M059J (cell line): Measurements from ENCODE around the gene KNSTRN. TPM values are rescaled to one million over a fixed set of nuclear protein-coding genes. Genes with fewer than 3 reads are reported as not detected.

Experiments used
- DNase-seq: peaks from one replicate; pipeline ENCODE4 v3.0.0-alpha.2; 2012; ENCODE audit warnings: low read depth
- total RNA-seq: library from RNA; depleted of rRNA; stranded (reverse); fragments of >200 nt; shearing (Covaris generic); gene quantifications from 2 replicates; pipeline ENCODE4 v1.2.3, GENCODE V29; 2014

Gene KNSTRN
- total RNA-seq, 1 experiment from 2014 or later: 91.7 TPM

DNA sequence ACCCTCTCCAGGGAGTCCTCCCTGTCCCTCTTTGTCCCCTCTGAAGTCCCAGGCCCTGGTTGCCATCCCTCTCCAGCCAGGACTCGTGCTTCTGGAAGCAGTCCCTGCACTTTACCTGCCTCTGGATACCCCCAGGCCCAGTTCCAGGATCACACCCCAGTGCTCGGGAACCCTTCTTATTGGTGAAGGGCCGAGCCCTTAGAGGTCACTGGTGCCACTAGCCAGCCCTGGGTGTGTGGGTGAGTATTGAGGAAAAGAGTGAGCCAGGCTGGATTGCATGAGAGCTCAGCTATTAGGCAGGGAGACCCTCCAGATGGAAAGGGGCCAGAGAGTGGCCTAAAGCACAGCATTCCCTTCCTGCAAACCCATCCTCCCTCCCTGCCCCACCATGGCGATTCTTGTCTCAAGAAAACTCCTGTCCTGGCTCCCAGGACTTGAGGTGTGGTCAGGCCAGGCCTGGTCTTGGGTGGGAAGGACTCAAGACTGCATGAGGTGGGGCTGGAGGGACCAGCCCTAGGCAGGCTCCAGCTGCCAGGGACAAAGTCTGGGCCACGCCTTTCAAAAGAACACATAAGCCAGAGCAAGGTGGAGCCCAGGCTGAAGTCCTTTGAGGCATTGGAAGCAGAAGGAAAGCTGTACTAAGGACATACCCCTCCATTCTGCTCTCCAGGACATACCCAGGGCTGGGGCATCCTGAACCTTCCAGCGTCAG, 36.5 kb upstream of the KNSTRN start:
- DNase-seq: no peak

DNA sequence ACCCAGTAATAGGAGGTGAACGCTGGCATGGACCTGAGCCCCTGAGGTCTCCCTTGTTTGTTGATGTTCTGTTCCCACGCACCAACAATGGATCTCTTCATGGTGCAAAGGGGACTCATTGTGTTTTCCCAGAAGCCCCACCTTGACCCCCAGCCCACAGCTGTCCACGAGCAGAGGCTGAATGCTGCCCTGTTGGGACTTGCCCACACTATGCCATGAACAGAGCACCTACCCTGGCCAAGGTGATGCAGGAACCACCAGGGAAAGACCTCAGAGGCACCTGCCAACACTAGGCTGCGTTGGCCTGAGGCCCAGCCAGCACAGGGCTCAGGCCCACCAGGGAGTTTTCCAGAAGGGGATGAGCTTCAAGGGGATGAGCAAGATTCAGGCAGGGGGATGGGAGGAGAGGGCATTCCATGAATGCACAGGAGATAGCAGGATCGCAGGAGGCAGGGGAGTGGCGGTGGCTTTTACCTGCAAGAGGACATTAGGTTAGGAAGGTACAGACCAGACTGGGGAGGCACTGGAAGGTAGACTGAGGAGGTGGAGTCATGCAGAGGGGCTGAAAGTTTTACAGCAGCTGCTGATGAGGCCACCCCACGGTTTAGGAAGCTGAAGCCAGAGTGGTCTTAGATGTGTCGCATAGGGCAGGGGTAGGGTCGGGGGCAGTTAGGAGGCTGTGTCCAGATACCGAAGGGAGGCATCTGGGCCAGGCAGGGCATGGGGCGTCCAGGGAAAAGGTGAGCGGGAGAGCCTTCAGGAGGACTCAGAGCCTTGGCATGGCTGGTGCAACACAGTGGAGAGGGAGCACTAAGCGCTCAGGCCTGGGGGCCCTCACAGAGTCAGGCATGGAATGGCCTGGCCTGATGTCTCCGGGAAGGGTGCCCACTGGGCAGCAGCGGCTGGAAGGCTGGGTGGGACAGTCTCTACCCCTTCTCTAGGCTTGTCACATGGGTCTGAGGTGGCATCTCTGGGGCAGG, 35.7 kb upstream of the KNSTRN start:
- no peak for DNase-seq

DNA sequence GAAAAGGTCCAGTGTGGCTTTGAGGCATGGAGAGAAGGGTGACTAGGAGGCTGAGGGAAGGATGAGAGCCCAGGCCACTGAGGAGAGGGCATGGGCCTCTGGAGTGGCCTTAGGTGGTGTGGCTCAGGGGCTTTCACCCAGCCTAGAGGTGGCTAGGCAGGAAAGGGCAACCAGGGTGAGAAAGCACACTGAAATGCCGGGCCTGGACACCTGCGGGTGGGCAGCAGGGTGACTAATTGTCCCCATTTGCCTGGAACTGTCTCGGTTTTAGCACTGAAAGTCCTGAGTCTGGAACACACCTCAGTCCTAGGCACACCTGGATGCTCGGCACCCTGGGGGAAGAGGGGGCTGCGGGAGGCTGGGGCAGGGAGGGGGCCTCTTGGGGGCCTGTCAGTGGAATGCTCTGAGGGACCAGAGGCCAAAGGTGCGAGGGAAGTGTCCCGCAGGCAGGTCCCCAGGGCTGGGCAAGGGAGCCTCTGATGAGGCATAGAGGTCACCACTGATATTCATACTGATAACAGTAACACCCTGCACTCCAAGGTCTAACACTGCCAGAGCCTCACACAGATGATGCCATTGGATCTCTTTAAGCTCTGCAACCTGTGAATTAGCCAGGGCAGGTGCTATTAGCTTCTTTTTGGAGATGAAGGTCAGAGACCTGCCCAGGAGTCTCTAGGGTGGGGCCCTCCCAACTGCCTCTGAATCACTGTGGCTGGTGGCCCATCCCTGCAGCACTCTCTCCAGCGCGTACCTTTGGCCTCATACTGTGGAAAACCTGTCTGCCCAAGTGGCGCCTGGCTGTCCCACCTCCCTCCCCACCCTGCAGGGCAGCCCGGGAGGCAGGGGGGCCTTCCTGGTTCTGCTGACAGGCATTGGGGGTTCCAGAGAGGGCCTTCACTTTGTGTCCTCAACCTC, 34.7 kb upstream of the KNSTRN start:
- no peak for DNase-seq

DNA sequence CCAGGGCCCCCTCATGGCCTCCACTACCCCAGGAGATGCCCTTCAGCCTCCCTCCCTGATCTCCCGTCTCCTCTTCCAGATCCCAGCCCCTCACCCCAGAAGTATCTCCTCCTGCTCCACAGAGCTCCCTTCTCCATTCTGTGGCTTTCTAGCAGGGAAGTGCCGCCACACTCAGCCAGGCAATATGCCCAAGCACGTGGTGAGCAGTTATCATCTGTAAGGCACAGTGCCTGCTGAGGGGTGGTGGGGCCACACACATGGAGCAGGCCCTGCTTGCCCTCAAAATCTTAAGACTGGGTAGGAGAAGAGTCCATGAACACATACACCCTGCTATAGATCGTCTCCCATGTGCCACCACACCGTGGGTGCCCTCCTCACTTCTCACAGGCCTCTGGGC, 34.0 kb upstream of the KNSTRN start:
- DNase-seq: no peak

DNA sequence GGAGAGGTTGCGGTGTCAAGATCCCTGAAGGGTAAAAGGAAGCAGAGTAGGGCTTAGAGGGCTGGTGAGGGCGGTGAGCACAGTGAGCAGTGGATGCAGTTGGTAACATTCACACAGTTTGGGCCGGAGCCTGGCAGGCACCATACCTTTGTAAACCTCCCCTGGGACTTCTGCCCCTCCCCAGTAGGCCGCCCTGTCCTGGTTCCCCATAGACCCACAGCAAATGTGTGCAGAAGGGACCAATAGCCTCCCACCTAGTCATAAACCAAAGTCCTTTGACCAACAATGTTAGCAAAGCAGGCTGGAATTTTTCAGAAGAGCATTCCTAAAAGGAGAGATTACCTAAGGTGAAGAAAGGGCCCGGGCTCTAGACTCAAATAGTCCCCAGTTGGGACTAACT, 33.4 kb upstream of the KNSTRN start:
- no peak for DNase-seq

DNA sequence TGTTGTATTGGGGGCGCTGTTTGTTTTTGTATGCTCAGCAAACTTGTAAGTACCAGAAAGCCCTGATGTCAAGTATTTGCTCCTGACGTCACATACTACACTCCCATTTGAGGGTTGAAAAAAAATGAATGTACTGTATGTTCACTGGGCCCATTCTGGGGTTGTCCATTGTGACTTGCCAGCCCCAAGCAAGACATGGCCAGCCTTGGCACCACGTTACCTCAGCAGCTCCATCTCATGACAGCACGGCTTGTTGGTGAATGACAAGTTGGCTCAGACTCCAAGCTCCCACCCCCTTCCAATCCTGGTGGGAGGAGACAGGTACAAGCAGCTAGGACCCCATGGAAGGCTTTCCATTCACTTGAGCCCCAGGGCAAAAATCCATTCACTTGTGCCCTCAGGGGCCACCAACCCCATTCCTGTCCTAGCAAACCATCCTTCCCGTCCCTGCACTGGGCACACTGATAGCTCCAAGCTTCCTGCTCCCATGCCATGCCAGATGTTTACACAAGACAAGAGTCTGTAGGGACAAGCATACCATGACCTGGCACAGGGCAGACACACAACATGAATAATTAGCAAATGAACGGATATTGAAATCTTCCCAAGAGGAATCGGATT, 30.1 kb upstream of the KNSTRN start:
- no peak for DNase-seq

DNA sequence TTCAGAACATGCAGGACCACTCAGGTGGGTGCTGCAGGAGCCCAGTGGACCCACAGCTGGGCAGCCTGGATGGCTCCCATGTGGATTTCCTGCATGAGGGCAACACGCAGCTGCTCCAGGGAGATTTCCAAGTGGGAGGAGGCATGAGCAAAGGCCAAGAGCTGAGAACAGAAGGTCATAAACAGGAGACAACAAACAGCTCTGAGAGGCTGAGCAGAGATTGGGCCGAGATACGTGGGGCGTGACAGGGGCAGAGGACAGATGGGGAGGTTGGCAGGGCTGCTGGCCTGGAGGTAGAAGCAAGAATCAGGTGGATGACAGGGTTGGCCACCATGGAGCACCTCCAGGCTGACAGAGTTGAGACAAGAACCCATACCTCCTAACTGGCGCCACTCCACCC, 28.8 kb upstream of the KNSTRN start:
- no peak for DNase-seq

DNA sequence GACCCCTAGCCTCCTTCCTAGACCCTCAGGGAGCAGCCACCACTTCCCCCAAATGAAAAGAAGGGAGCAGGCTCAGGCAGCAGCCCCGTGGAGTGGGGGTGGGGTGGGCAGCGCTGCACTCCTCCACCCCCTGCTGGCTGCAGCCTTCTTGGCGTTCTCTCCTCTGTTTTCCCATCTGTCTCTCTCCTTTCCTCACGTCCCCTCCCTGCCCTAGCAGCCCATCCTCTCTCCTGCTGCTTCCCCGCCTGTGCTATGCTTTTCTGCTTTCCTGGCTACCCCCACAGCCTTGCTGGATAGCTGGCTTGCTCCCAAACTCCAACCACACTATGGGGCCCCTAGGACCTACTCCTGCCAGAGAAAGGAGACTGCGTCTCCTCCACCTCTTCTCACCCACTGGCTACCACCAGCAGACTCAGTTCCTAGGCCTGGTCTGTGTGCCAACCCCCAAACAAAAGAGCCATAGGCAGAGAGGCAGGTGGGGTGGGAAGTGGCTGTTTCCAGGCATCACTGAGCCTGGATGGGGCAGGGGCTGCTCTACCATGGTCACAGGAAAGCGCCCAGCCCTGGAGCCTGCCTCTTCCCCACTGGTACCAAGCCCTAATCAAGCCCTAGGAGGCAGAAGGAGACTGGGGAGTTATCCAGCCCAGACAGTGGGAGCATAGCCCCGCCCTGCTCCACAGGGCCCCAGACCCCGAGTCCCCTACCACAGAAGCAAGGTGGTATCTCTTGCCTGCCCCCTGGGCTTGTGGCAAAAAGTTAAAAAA, 27.9 kb upstream of the KNSTRN start:
- DNase-seq: peak; percentile 20

DNA sequence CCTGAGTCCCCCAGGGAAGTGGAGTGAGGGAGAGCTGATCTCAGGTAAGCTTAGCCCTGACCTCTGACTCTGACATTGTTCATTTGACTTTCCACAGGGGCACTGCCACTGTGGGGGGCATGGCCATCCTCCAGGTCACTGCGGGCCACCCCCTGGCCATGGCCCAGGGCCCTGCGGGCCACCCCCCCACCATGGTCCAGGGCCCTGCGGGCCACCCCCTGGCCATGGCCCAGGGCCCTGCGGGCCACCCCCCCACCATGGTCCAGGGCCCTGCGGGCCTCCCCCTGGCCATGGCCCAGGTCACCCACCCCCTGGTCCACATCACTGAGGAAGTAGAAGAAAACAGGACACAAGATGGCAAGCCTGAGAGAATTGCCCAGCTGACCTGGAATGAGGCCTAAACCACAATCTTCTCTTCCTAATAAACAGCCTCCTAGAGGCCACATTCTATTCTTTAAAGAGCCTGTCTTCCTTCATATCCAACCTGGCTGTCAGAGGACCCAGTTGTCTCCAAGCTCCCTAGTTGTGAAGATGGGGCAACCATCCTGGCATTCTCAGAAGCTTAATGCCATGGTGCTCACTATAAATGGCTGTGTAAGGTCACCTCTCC, 26.4 kb upstream of the KNSTRN start:
- peak; percentile 55 for DNase-seq

DNA sequence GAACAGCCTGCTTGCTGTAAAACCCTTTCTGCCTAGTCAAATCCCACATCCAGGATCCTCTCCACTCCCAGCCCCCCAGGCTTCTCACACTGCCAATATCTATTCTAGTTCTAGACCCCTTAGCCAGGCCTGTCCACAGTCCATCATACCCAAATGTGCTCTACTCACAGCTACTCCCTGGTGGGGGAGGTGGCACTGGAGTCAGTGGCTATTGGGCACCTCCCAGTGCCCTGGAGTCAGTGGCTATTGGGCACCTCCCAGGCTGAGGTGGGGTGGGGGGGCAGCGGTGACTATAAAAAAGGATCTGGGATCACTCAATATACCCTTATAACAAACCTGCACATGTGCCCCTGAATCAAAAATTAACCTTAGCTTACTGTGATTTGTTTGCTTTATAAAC, 25.3 kb upstream of the KNSTRN start:
- DNase-seq: no peak

DNA sequence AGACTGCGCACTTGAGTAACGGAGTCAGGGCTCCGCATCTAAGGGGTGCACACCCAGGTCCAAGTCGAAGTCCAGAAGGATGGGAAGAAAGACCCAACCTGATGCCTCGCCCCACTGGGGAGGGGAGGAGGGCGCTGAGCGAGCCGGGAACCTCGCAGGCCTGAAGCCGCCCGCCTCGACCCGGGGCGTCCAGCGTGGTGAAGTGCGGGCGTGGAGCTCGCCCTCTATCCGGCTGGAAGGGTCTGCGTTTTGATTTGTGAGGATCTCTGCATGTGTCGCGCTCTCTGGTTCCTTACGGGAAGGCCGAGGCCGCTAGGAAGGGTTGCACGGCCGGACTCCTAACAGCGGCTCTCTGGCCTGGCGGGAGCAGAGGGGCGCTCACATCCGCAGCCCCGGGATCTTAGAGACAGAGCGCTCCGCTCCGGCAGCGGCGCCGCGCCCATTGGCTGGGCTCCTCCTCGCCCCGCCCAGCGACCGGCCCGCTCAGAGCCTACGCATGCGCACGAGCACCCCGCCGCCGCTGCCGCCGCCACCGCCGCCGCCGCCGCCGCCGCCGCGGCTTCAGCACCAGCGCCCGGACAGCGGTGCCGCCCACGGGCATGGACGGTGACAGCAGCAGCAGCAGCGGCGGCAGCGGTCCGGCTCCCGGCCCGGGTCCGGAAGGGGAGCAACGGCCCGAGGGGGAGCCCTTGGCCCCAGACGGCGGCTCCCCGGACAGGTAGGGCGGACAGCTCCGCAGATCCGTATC, 24.6 kb upstream of the KNSTRN start, which contains the start of gene DISP2:
TSS of gene DISP2 (plus strand) at position 497 of the 748 bp plus-strand sequence. CDS start at position 600, 103 bp downstream.
- DNase-seq: peak; percentile 69

DNA sequence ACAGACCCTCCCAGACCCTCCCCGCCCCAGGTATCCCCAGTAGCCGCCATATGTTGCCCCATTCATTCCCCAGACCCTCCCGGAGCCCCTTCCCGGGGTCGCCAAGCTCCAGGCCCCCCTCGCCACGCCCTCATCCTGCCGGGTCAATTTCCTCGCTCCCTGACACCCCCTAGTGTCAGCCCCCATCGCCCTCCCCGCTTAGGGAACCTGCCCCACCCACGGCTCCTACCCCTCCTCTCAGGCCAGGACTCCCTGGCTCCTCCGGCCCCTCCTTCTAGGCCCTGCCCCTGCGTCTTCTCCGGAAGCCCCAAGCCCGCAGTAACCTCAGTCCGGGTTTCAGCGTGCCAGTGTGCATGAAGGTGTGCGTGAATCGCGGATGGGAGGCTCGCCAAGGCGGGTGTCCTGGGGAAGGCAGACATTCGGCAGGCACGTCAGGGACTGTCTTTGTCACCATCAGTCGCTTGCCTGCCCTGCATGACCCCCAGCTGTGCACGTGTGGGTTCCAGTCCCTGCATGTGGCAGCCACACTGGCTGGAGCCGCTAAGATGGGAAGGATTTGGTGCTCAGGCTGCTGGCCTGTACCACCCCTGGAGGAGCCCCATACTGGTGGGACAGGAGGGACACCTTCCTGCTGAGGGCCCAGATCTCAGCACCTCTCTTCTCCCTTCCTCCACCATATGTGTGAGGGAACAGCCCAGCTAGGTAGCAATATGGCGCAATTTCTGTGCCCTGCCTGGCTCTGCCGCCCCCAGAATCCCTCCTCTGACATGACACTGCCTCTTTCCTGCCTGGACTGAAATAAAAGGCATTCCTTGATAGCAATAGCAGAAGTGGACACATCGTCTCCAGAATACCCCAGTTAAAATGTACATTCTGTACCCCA, 23.8 kb upstream of the KNSTRN start:
- no peak for DNase-seq

DNA sequence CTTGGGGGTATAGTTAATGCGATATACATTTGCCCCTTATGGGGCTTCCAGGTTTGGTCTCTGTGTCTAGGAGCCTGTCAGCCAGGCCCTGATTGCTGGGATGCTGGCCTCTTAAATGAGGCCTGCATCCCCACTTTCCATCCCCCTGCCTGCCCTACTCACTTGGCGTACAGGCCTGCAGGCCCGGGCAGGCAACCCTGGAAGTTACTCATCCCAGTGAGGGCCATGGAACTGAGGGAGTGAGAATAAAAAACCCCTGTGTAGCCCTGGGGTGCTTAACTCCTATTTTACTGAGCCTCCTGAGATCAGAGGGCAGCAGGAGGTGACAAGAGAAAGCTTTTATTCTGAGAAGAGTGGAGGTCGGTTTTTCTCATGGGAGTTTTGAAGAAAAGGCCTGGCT, 22.5 kb upstream of the KNSTRN start:
- DNase-seq: no peak

DNA sequence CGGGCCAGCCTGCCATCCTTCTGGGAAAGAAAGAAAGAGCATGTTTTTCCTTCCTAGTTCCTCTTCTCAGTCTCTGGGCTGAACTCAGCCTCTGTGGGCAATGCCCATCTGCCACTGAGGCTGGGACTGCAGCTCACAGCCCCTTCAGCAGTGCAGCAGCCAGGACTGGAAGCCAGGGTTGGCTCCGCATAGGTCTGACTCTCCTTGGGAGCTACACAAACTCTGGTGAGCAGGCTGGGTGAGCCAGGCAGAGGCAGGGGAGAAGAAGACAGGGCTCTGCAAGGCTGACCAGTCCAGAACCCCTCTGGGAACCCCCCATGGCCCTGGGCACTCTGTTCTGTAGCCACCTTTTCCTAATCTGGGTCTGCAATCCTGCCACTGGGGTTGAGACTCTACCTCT, 20.9 kb upstream of the KNSTRN start:
- DNase-seq: no peak

DNA sequence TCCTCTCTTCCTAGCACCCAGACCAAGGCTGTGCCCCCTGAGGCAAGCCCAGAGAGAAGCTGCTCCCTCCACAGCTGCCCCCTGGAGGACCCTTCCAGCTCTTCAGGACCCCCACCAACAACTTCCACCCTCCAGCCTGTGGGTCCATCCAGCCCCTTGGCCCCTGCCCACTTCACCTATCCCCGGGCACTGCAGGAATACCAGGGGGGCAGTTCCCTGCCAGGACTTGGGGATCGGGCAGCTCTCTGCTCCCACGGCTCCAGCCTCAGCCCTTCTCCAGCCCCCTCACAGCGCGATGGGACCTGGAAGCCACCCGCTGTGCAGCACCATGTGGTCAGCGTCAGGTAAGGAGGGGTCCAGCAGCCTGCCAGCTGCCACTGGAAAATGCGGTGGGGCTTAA, 18.9 kb upstream of the KNSTRN start:
- no peak for DNase-seq

DNA sequence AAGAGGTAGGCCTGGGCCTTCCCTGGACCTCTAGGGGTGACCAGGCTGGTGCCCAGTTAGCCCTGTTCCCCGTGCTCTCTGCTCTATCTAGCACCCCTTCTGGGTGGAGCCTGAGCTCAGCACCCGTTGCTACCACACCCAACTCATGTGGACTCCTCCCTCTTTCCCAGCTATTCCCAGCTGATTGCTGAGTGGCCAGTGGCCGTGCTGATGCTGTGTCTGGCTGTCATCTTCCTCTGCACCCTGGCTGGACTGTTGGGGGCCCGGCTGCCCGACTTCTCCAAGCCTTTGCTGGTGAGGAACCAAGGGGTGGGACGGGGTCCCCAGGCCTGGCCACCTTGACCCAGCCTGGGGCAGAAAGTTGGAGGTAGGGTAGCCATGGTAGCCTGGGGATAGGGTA, 18.3 kb upstream of the KNSTRN start:
- DNase-seq: no peak

DNA sequence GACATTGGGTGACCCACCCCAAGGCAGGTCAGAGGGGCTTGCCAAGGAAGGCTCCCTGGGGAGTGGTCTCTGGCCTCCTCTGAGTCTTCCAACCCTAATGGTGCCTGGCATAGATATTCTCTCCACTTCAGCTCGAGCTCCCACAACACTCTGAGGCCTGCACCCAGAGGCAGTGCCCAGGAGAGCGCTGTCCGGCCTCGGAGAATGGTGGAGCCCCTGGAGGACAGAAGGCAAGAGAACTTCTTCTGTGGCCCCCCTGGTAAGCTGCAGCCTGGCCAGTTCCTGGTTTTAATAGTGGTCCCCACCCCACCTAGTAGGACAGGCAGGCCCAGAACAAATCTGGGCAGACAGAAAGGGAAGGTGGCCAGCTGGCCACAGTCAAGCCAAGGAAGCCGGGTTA, 17.5 kb upstream of the KNSTRN start:
- no peak for DNase-seq
